ENCODE measurements around the gene PDE6C. TPM values are rescaled to one million over a fixed set of nuclear protein-coding genes. Genes with fewer than 3 reads are reported as not detected.

PDE6C gene
- total RNA-seq, 1 experiment from 2014 or later = not detected

DNA sequence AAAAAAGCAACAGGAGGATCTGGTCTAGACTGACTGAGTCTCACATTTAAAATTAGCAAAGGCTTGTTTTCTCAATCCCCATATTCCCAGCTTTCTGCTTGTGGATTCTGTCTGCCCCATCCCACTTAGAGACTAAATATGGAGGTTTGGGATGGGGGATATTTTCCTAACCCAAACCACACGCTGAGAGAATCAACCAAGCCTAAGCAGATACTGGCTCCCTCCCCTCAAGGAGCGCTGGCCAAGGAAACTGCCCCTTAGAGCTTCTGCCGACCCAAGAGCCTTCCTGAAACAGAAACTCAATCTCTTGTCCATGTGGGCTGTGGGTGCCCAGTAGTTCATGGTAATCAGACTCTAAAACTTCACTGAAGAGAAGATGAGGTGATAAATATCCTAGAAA lies 42.0 kb upstream of the PDE6C start:
- H2AFZ ChIP-seq (ENCODE audit: low read length) = no peak overlapping the region
- Mint-ChIP-seq H3K9me3 (no peaks in the 10 kb centered on the region; a peak in 2 of 5 replicates), H3K4me1 (peaks cover 6 to 19% of the 10 kb centered on the region in 2 experiments; a peak in 3 of 4 replicates), H3K4me3 (no peak overlapping the region), H3K27ac (no peak overlapping the region), H3K27me3 (ENCODE audit: low read depth) (peaks cover 89% of the 10 kb centered on the region), H3K36me3 (ENCODE audit: insufficient read depth in 1 of 3, low read depth in 3 of 3) (no peaks in the 10 kb centered on the region; a peak in 1 of 7 replicates)
- no peak overlapping the region for H2BK12ac ChIP-seq (ENCODE audit: insufficient read length, low read depth, low read length)
- H3K27ac ChIP-seq (ENCODE audit: insufficient read length, low read depth, low read length) = no peak overlapping the region
- H4K5ac ChIP-seq (ENCODE audit: insufficient read length, low read depth, low read length) = no peak overlapping the region
- H4K20me1 ChIP-seq (ENCODE audit: control insufficient read depth, insufficient read depth, insufficient read length) = no peaks in the 10 kb centered on the region
- no peak overlapping the region for H4K91ac ChIP-seq (ENCODE audit: insufficient read length, low read depth, low read length)
- no peaks in the 10 kb centered on the region for H3K79me1 ChIP-seq (ENCODE audit: insufficient read depth, low read depth, low read length, poor library complexity, severe bottlenecking)
- peaks cover 5% of the 10 kb centered on the region for H3K23me2 ChIP-seq (ENCODE audit: insufficient read length, low read depth, low read length, poor library complexity, severe bottlenecking)
- H3K23ac ChIP-seq (ENCODE audit: insufficient read length, low read depth, low read length) = no peak overlapping the region
- no peak overlapping the region for H2BK120ac ChIP-seq (ENCODE audit: low read depth, low read length, poor library complexity, severe bottlenecking)
- H3K9me3 ChIP-seq (ENCODE audit: control insufficient read depth, low read depth, low read length) = no peaks in the 10 kb centered on the region
- no peak overlapping the region for H3K4ac ChIP-seq (ENCODE audit: low read depth, low read length)
- no peak overlapping the region for H3T11ph ChIP-seq (ENCODE audit: low read length)
- H3K9ac ChIP-seq (ENCODE audit: extremely low read depth, insufficient read length, low read length) = no peak overlapping the region
- no peaks in the 10 kb centered on the region for H3K4me1 ChIP-seq (ENCODE audit: insufficient read depth, low read length)
- no peaks in the 10 kb centered on the region for H3K79me2 ChIP-seq (ENCODE audit: insufficient read depth, low read length)
- H3K14ac ChIP-seq (ENCODE audit: insufficient read depth, low read length) = no peak overlapping the region
- H2BK15ac ChIP-seq (ENCODE audit: low read depth, low read length) = no peak overlapping the region
- H2AK5ac ChIP-seq (ENCODE audit: insufficient read length, low read length) = no peak overlapping the region
- H3K56ac ChIP-seq (ENCODE audit: insufficient read length, low read depth, low read length) = no peak overlapping the region
- no peak overlapping the region for H2BK5ac ChIP-seq (ENCODE audit: insufficient read length, low read length)
- no peak for DNase-seq
- WGBS (ENCODE audit: extremely low coverage, insufficient read length, low lambda C conversion rate) = no CpG with 5 or more reads among the region's 3 CpGs
- H3K27me3 ChIP-seq (ENCODE audit: insufficient read depth, low read length) = peaks cover 49% of the 10 kb centered on the region
- H3K18ac ChIP-seq (ENCODE audit: insufficient read length, low read depth, low read length) = no peak overlapping the region
- no peak overlapping the region for H4K8ac ChIP-seq (replicated peaks; ENCODE audit: insufficient read length, low read depth, low read length)
- H3K4me2 ChIP-seq (ENCODE audit: insufficient read depth, insufficient read length, low read length) = no peak overlapping the region
- no peak for TF ChIP-seq CTCF (conservative IDR thresholded peaks at IDR 0.05)
- no peak overlapping the region for H2BK20ac ChIP-seq (ENCODE audit: low read depth, low read length, poor library complexity, severe bottlenecking)

Measured in H9 (cell line).